Stimulated activated CD4-positive, alpha-beta T cell treated with anti-CD3 and anti-CD28 coated beads, Interleukin-12 subunit alpha, Interleukin-12 subunit beta, amount 100 ng/mL, for 48 hours (primary cell): ENCODE measurements around the gene UBQLN1.
"Not testable (repeated sequence)": the region's sequence is repeated elsewhere in the genome, so short reads cannot be mapped to it uniquely, and the experiment has no call there.

Experiments
- DNase-seq, 3 donors: peaks; one replicate each; pipeline ENCODE4 v3.0.0-alpha.2; 2020; ENCODE audit warnings: low read depth in 2 of 3, low spot score in 1 of 3

The UBQLN1 gene

DNA sequence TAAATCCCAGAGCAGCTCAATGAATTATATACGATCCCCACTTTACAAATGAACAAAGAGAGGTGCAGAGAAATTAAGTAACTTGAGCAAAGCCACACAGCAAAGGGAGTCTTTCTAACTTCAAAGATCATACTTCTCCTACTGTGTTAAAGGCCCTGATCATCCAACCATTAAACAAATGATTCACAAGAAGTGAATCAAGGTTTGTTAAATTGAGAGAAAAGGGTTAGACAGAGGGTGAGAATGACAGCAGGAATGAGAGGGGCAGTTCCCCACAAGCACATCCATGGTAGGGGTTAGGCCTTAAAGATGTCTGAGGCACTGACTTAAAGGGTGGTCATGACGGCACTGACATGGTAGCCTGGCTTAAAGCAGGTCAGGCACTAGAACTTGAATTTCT, 74.1 kb downstream of the UBQLN1 start:
- DNase-seq, result no peak

GRCh38 chr9:83633255-83633654, 74.5 kb downstream of the UBQLN1 start:
- no peak for DNase-seq

DNA sequence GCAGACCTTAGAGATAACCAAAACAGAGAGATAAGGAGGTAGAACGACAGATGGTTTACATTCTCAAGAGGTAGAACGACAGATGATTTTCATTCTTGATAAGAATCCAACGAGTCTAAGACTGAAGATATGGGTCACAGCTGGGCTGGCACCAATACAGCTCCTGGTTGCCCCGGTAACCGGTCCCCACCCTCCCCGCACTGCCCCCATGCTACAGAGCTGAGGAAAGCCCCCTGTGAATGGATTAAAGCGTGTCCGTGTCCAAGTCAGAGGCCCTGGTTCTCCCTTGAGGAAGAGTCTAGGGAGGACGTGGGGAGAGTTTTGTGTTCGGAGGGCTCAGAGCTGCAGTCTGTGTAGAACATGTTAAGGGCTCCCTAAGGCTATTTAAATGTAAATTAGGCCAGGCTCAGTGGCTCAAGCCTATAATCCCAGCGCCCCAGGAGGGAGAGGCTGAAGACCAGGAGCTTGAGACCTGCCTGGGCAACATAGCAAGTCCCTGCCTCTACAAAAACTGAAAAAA, 76.8 kb downstream of the UBQLN1 start:
- no peak for DNase-seq

DNA sequence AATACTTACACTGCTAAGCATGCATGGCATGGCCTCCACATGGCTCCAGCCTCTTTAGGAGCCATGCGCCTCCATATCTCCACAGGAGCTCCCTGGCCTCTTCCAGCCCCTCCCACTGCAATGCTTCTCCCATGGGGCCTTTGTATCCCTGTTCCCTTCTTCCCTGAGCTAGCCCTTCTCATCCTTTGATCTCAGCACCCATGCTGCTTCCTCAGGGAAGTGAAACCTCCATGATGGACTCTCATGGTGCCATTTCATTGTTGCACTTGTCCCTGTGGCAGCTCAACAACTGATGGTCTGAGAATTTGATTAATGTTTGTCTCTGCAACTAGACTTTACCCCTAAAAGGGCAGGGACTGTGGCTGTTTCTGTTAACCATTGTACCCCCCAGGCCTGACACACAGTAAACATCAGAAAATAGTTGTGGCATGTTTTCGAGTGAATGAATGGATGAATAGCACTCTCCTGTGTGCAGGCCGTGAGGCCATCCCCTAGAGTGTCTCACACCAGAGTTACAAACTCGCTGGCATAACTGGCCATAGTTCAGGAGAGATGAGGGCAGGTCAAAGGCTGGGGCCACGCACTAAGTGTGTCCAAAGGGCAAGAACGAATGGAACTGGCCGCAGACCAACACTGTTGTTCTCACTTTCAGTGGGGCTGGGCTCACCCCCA, 78.2 kb downstream of the UBQLN1 start:
- no peak for DNase-seq

- DNase-seq, result no peak
Measured at GRCh38 chr9:83628540-83628939, 79.2 kb downstream of the UBQLN1 start.

- DNase-seq, result no peak
Measured at GRCh38 chr9:83625178-83625577, 82.6 kb downstream of the UBQLN1 start.

GRCh38 chr9:83623679-83624076, 84.1 kb downstream of the UBQLN1 start:
- DNase-seq, result no peak

GRCh38 chr9:83622939-83623678, 84.6 kb downstream of the UBQLN1 start, which contains the start of gene IDNK:
TSS of gene IDNK (plus strand) at chr9:83623143. CDS start at chr9:83623172, 29 bp downstream.
- DNase-seq, result peak; percentile 15 to 50 (median 26)

- DNase-seq, result peak in 2 of 3 donors; percentile 26 to 64
Measured at GRCh38 chr9:83622433-83622938, 85.3 kb downstream of the UBQLN1 start.

- DNase-seq, result peak in 1 of 3 donors; percentile 13
Measured at GRCh38 chr9:83620841-83621636, 86.7 kb downstream of the UBQLN1 start.

- no peak for DNase-seq
Measured at GRCh38 chr9:83617299-83617698, 90.5 kb downstream of the UBQLN1 start.

- DNase-seq, result not testable (repeated sequence)
Measured at GRCh38 chr9:83613298-83613697, 94.5 kb downstream of the UBQLN1 start.
